Inflammatory macrophage treated with lipopolysaccharide for 1 hour (primary cell): ENCODE measurements around the gene JAKMIP1.

ENCODE experiments used
- DNase-seq, 2 donors: peaks; one replicate each; pipeline ENCODE4 v3.0.0-alpha.2; 2020 to 2022

Gene JAKMIP1

DNA sequence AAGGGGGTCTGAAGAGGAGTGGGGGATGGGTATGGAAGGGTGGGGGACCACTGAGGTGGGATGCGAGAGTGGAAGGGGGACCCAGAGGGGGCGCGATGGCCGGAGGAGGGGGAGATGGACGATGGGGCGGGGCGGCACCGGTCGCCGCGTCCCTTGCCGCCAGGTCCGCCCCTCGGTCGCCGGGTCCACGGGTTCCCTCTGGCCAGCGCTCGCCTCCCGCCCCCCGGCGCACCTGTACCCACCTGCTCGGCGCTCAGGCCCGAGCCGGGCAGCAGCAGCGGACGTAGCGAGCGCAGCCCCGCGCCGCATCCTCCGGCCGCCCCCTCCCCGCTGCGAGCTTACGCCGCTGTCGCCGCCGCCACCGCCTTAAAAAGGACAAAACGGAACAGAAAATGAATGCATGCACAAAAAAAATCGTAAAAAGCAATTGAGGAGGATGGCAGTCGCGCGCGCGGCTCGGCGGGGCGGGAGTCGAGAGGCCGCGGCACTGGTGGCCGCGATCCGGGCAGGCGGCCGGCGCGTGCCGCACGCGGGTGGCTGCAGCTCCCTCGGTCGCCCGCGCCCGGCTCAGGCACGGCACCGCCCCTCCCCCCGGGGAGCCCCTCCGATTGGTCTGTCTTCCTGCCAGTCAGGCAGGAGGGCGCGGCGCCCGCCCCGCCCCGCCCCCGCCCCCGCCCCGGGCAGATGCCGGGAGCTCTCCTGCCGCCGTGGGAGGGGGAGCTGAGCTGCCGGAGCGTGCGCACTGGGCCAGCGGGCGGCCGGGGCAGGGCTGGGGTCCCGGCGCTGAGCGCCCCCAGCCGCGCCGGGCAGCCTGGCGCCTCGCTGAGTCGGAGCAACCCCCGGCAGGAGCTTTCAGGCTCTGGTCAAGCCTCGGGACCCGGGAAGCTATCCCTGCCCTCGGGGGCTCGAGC is at the start of gene JAKMIP1:
Gene JAKMIP1, minus strand, starts transcription at position 539 of the 911 bp plus-strand sequence. CDS start 87,699 bp downstream, outside the sequence.
- peak in 1 of 2 donors; percentile 22 for DNase-seq

DNA sequence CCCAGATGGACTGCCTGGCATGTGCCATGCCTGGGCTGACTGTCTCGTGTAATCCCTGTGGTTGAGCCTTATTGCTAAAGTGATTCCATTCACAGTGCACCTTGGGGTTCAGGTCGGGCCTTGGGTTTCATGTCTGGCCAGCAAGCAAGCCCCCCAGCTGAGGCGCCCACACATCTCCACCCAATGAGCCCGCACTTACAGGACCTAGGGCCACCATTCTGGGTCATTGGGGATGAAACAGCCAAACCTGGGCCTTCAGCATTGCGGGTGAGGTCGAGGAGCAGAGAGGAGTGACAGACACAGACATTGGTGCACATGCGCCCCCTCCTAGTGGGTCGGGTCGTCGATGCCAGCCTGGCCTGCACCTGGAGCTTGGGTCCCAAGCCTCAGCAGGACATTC is 48.0 kb upstream of the JAKMIP1 start:
- DNase-seq, result no peak

DNA sequence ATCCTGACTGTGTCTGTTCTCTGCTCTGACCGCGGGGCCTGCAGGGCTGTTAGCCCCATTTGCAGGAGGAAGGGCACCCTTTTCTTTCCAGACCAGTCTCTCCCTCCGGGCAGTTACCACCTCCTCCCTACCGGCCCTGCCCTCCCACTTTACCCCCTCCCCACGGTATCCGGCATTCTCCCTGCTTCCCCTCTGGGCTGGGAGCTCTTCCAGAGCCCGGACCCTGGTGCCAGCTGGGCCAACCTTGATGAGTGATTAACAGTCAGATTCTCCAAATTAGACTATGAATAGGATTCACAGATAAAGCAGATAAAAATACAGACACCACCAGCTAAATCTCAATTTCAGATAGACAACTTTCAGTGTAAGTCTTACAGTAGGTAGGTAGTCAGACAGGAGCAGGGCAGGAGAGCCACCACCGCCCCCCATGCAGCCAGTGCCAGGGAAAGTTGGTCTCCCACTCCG is 45.9 kb upstream of the JAKMIP1 start:
- no peak for DNase-seq

- DNase-seq, result no peak
Measured at GRCh38 chr4:6245246-6246169, 45.2 kb upstream of the JAKMIP1 start.

DNA sequence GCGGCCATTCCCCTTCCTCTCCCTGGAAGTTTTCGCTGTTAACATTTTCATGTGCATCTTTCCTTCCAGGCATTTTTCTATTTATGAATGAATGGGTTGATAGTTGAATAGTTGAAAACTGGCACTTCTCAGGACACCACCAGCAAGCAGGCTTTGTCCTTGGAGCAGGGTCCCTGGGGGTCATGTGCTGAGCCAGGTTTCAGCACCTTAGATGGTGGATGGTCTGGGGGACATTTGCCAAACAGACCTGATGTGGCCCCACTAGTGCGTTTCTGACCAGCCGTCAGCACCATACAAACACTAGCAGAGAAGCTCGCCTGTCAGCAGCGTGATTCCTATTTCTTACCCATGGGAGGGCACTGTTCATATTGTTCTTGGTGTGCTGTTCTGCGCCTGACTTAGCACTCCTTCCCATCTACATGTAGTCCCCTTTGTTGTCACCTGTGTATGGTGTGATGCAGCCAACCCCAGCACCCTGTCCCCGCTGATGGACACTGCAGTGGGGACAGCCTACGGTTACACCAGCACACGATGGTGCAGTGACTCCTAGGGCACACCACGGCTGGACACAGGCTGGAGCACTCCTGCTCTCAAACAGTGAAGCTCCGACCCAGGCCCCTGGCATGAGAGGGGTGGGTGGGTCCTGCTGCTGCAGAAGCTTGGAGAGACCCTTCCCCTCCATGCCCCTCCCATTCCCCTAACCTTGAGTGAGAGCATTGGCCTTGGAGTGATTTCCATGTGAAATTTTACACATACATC is 42.1 kb upstream of the JAKMIP1 start:
- DNase-seq, result no peak

DNA sequence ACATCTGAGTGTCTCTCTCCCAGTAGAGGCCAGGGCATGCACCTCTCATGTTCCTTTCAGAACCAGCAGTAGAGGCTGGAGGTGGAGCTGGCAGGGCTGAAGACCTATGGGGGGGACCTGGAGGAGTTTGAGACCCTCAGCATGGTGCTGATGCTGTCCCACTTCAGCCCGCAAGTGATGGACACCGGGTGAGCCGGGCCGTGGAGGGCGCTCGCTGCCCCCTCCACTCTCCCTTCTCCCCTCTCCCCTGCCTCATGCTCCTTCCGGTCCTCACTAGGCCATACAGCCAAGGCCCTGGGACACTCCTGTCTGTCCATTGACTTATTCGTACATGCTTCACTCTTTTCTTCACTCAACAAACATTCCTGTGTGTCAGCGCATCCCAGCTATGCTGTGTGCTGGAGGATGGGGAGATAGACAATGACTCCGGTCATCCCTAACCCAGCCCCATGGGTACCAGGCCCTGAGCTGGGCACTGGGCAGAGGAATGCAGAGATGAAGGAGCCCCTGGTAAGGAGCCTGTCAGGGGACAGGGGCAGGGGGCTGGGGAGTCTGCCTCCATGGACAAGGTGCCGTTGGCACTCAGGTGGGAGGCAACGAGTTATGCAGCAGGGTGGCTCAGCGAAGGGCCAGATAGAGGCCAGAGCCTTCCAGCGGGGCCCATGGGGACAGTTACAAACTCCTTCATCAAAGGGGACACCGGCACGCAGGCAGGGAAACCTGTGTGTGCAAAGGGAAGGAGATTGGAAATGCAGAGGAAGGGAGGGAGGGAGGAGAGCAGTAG is 40.9 kb upstream of the JAKMIP1 start:
- DNase-seq, result no peak

DNA sequence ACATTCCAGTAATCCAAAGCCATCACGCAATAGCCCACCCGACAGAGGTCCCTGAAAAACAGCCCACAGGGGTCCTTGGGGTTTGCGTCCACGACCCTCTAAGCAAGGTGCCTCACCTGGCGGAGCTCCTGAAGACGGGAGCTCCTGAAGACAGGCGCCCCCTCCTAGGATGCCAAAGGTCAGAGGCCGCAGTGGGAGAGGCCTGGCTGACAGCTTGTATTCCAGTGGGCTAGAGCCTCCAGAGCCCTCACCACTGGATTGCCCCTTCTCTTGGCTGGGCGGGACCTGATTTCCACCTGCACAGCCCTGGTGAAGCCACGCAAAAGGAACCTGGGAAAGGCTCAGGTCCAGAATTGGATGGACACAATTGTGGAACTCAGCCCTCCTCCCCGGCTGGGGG is 39.6 kb upstream of the JAKMIP1 start:
- DNase-seq, result no peak

- no peak for DNase-seq
Measured at GRCh38 chr4:6239486-6239885, 39.1 kb upstream of the JAKMIP1 start.

GRCh38 chr4:6236816-6237390 is 36.6 kb upstream of the JAKMIP1 start:
- no peak for DNase-seq

GRCh38 chr4:6235901-6236640 is 35.7 kb upstream of the JAKMIP1 start:
- no peak for DNase-seq

DNA sequence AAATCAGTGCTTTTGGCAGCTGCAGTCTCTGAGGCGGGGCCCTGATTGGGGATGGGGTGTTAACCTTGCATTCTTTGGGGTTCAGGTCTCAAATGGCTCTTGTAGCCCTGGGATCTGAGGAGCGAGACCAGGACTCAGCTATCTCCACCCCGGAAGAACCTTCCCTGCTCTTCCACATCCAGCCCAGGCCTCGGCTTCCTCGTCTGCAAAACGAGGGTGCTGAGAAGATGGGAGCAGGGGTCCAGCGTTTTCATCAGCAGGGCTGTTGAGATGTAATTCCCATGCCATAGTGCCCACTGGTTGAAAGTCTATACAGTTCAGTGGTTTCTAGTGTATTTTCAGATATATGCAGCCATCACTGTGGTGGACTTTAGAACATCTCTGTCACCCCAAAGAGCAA is 34.7 kb upstream of the JAKMIP1 start:
- DNase-seq, result no peak

DNA sequence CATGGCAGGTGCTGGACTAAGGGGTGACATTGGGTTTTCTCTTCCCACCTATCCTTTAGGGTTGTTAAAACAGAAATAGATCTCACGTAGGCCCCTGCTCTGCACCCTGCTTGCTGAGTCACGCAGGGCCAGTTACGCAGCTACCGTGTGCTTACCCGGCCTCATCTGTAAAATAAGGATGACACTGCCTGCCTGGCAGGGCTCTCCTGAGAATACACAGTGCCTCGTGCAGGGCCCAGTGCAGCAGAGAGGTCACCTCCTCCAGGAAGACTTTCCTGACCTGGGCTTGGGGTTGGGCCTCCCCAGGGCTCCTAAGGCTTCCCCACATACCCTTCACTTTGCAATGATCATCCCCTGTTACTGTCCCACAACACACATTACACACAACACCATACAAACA is 33.6 kb upstream of the JAKMIP1 start:
- no peak for DNase-seq

DNA sequence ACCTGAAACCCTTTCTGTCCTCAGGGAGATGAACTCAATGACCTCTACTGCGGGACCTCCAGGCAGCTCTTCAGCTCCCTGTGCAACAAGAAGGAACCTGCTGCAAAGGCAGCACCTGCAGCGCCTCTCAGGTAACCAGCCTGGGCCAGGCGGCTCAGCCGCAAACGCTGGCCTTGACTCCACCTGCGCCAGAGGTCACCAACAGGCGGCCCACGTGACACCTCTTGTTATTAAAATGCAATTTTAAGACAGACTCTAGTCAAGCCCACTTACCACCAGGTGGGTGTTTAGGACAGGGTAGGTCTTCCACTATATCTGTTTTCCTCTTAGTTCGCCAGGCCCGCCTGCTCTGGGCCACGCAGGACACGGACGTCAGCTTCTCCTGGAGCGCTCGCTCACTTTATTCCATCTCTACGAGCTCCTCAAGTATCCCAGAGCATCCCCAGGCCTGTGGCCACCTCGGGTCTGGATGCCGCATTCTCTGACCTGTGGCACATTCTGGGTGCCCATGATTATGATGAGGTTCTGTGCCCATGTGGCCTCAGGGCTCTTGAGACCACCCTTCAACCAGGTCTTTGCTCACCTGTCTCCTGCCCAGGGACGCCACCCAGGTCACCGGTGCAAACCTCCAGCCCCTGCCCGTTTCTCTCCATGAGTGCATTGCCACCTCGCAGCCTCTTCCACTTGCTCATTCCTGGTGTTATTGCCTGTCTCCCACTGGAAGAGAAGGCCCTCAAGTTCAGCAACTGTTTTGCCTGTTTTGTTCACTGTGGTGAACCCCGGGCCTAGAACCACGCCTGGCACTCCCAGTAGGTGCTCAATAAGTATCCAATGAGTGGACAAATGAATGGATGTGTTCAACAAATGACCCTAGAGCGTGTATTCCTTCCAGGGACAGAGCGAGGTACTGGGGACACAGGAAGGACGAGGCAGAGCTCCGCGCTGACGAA is 32.8 kb upstream of the JAKMIP1 start:
- no peak for DNase-seq

- no peak for DNase-seq
Measured at GRCh38 chr4:6231663-6232165, 31.4 kb upstream of the JAKMIP1 start.

- no peak for DNase-seq
Measured at GRCh38 chr4:6230827-6231662, 30.7 kb upstream of the JAKMIP1 start.

DNA sequence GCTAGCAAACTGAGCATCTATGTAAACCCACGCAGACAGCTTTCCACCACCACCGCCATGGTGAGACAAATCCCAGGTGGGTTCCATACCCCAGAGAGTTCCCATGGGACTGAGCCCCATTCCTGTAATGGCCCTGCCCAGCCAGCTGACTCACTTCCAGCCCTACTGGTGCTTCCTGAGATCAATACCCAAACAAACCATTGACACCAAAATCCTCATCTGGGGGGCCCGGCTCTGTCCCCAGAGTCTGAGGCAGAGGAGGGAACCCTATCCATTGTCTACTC is 30.1 kb upstream of the JAKMIP1 start:
- DNase-seq, result no peak

GRCh38 chr4:6229671-6230501 is 29.5 kb upstream of the JAKMIP1 start:
- DNase-seq, result no peak

DNA sequence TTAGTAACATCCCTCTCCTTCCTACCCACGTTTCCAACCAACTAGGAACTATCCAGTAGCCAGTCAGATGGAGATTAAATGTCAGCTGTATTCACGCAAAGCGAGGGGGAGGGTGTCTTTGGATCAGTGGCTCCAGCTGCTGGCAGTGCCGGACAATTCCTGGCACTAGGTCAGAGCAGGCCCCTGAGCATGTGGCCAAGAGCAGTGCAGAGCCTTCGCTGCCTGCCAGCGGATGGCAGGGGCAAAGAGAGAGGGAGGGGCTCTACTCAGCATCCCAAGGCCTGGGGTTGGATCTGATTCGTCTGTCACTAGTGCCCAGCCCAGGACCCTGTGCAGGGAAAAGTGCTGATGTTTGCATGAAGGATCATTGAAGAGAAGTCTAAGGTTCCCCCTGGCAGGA is 28.7 kb upstream of the JAKMIP1 start:
- DNase-seq, result no peak
